ENCODE data around the gene GSC2. TPM values are rescaled to one million over a fixed set of nuclear protein-coding genes. Genes with fewer than 3 reads are reported as not detected.
A peak's percentile ranks its signal among the peaks of the same experiment; 100 is the strongest.

Gene GSC2
- total RNA-seq, 1 donor = not detected

DNA sequence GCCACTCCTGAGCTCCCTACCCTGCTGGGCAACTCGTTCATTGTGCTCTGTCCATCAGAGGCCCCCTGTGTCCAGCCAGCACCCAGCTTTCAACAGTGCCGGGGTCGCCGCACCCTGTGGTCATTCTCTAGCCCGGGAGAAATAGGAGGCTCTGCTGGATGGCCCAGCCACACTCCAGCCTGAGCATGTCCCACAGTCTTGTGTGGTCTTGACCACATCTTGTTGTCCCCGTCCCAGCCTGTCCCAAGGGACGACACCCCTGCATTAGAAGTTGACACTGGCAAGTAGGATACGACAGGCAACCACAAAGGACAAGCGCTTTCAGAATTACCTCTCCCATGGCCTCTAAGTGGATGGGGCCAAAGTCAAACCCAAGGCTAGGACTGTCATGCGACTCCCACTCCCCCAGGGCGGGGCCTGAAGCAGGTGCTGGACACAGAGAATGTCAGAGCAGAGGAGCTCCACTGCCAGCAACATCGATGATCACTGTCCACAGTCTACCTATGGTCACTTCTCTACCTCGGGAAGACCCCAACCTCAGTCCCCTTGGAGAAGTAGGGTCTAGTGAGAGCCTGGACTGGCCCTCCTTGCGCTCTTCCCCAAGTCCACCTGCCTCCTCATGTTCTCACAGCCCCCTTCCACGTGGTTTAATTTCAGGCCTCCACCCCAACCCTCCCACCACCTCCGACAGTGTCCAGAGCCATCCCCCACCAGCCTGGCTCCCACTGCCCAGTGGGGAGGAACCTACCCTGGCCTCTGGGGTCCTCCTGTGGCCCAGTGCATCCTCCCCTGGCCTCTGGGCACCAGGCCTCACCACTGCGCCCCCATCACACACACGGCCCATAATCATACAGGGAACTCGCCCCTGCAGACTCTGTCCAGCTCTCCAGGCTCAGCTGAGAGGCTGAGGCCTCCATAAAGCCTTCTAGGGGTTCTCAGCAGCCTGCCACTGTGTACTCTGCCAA lies 23.5 kb downstream of the GSC2 start:
- H3K4me3 ChIP-seq (ENCODE audit: low read depth, low read length) = no peak overlapping the region
- DNase-seq (ENCODE audit: low read depth) = no peak
- TF ChIP-seq CTCF (IDR thresholded peaks at IDR 0.05; ENCODE audit: insufficient read depth, low read depth, low read length) = no peak

DNA sequence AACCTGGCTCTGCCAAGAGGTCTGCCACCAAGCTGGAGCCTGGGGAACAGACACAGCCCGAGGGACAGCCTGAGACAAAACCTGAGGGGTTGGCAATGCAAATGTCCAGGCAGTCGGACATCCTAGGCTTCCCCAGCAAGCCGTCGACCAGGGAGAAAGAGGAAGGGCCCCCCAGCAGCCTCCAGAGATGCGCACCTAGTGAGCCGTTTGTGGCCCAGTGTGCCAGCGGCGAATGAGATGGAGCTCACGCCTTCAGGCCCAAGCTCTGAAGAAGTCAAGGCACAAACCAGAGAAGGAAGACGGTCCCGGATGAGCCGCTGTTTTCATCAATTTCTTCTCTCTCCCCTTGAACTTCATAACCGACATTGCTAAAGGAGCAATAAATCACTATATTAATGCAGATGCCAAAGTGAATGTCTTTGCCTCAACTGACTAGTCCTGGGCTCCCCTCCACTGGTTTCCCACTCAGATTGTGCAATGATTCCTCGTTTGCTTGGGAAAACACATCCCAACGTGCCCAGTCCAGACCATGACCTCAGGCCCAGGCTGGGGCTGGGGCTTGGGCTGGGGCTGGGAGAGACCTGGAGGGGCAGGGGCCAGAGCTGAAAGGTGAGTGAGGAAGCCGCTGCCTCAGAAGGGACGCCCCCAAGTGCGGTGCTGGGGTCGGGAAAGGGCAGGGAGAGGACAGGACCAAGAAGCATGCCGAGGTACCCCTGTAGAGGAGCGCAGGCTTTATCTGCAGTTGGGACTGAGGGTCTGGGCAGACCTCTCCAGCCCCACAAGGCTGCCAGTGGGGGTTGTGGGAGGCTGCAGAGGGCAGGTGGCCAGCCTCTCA lies 24.4 kb downstream of the GSC2 start:
- no peak for DNase-seq (ENCODE audit: low read depth)
- no peak for TF ChIP-seq CTCF (IDR thresholded peaks at IDR 0.05; ENCODE audit: insufficient read depth, low read depth, low read length)
- H3K4me3 ChIP-seq (ENCODE audit: low read depth, low read length) = no peak overlapping the region

- TF ChIP-seq CTCF (IDR thresholded peaks at IDR 0.05; ENCODE audit: insufficient read depth, low read depth, low read length) = no peak
- DNase-seq (ENCODE audit: low read depth) = no peak
- no peak overlapping the region for H3K4me3 ChIP-seq (ENCODE audit: low read depth, low read length)
Observed at GRCh38 chr22:19125011-19125410, 25.1 kb downstream of the GSC2 start.

- DNase-seq (ENCODE audit: low read depth) = no peak
- no peak overlapping the region for H3K4me3 ChIP-seq (ENCODE audit: low read depth, low read length)
- TF ChIP-seq CTCF (IDR thresholded peaks at IDR 0.05; ENCODE audit: insufficient read depth, low read depth, low read length) = no peak
Observed at GRCh38 chr22:19124377-19124776, 25.7 kb downstream of the GSC2 start.

DNA sequence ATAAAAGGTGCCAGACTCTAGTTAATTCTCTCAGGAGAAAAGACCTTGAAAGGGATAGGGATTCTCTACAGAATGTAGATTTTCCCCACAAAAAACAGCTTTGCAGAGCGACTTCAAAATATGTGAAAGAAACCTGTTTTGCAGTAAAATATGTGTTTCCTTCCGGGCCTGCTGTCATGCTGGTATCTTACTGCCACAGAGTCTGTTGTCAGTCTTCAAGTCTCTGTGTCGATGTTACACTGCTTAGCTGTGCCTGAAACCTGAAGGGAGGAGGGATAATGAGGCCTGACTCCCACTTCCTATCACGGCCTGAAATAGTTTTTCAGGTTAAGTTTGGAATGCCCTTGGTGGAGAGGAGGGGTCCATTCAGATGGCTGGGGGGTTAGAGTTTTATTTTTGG lies 26.2 kb downstream of the GSC2 start:
- TF ChIP-seq CTCF (IDR thresholded peaks at IDR 0.05; ENCODE audit: insufficient read depth, low read depth, low read length) = no peak
- H3K4me3 ChIP-seq (ENCODE audit: low read depth, low read length) = no peak overlapping the region
- DNase-seq (ENCODE audit: low read depth) = no peak

DNA sequence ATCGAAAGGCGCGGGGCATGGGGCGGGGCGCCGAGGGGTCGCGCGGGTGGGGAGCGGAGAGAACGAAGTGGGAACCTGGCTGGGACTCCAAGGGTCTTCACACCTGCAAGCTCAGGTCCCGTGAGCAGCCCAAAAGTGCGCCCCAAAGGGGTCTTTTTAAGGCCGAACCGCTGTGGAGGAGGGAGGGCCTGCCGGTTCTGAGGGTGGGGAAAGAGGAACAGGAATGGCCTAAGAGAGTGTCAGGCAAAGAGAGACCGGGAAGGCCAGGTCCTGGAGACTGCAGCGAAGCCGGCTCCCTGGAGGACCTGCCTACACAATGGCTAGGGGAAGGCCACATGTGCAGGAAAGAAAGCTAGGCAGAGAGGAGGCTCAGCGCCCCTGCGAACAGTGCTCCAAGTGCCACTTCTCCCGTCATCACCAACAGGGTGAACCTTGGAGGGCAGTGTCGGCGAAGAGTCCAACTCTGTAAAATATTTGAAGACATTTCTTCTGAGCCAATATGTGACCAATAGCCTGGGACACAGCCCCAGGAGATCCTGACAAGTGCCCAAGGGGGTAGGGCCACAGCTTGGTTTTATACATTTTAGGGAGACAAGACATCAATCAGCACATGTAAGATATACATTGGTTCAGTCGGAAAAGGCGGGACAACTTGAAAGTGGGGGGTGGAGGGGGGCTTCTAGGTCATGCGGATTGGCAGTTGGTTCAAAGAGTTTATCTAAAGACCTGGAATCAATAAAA lies 27.2 kb downstream of the GSC2 start:
- H3K4me3 ChIP-seq (ENCODE audit: low read depth, low read length) = peak overlapping the region; percentile 62
- TF ChIP-seq CTCF (IDR thresholded peaks at IDR 0.05; ENCODE audit: insufficient read depth, low read depth, low read length) = no peak
- DNase-seq (ENCODE audit: low read depth) = peak; percentile 11
